Choroid plexus epithelial cell (primary cell): Measurements from ENCODE around the gene SOX12.
"Not testable (repeated sequence)": the region's sequence is repeated elsewhere in the genome, so short reads cannot be mapped to it uniquely, and the experiment has no call there.

Experiments
- DNase-seq: peaks from one replicate; pipeline ENCODE4 v3.0.0-alpha.2; 2010; ENCODE audit warnings: low read depth
- H3K4me3 ChIP-seq: 2 replicates; pipeline ENCODE4 v1.5.1; 2011; ENCODE audit warnings: low read depth, mild to moderate bottlenecking, control low read depth, low read length, moderate library complexity
- CTCF ChIP-seq: conservative IDR thresholded peaks from 2 replicates; pipeline ENCODE4 v1.5.1; 2011; ENCODE audit warnings: low read depth, mild to moderate bottlenecking, control low read depth, inconsistent platforms, low read length, moderate library complexity

Gene SOX12

GRCh38 chr20:371755-372542 lies 46.6 kb downstream of the SOX12 start:
- no peak for TF ChIP-seq CTCF
- no peak overlapping the region for H3K4me3 ChIP-seq

GRCh38 chr20:372543-373082 lies 47.3 kb downstream of the SOX12 start:
- not testable (repeated sequence) for DNase-seq, H3K4me3 ChIP-seq

More at GRCh38 chr20:371755-372542, 46.6 kb downstream of the SOX12 start:
- peak; percentile 90 for DNase-seq

GRCh38 chr20:373171-373890 lies 48.0 kb downstream of the SOX12 start:
- DNase-seq = peak; percentile 86
- TF ChIP-seq CTCF = no peak
- H3K4me3 ChIP-seq = no peak overlapping the region

GRCh38 chr20:375265-375889 lies 50.0 kb downstream of the SOX12 start:
- DNase-seq = no peak
- TF ChIP-seq CTCF = no peak
- H3K4me3 ChIP-seq = no peak overlapping the region

- no peak for DNase-seq
- no peak for TF ChIP-seq CTCF
Observed at GRCh38 chr20:376089-376488, 50.7 kb downstream of the SOX12 start.

GRCh38 chr20:376750-377149 lies 51.4 kb downstream of the SOX12 start:
- no peak overlapping the region for H3K4me3 ChIP-seq
- DNase-seq = no peak
- TF ChIP-seq CTCF = no peak

More at GRCh38 chr20:376089-376488, 50.7 kb downstream of the SOX12 start:
- H3K4me3 ChIP-seq = no peak overlapping the region

GRCh38 chr20:377578-377977 lies 52.2 kb downstream of the SOX12 start:
- H3K4me3 ChIP-seq, DNase-seq: not testable (repeated sequence)
